Smooth muscle cell (in vitro differentiated cells): Measurements from ENCODE around the gene TRIP13. TPM values are rescaled to one million over a fixed set of nuclear protein-coding genes. Genes with fewer than 3 reads are reported as not detected.

Source experiments
- DNase-seq: peaks from one replicate; lab custom pipeline; 2025; ENCODE audit not compliant: unreplicated experiment; lab: John Stamatoyannopoulos, UW
- H2AFZ ChIP-seq: fragments of 200-600 bp; sonication (generic); 2 replicates; pipeline ENCODE4 v1.6.0; 2016; ENCODE audit warnings: antibody characterized with exemption, low read depth, mild to moderate bottlenecking
- H3F3A ChIP-seq: fragments of 200-600 bp; sonication (generic); 2 replicates; pipeline ENCODE4 v1.6.0; 2017; ENCODE audit warnings: antibody characterized with exemption, low read depth
- H3K27ac ChIP-seq: fragments of 200-600 bp; sonication (generic); 2 replicates; pipeline ENCODE4 v1.5.1; 2016; ENCODE audit warnings: low read depth, mild to moderate bottlenecking
- H3K27me3 ChIP-seq: fragments of 200-600 bp; sonication (generic); 2 replicates; pipeline ENCODE4 v1.6.1; 2016; ENCODE audit warnings: low read depth, mild to moderate bottlenecking
- H3K36me3 ChIP-seq: fragments of 200-600 bp; sonication (generic); 2 replicates; pipeline ENCODE4 v1.5.1; 2016; ENCODE audit warnings: low read depth
- H3K4me1 ChIP-seq: fragments of 200-600 bp; sonication (generic); 2 replicates; pipeline ENCODE4 v1.5.1; 2016; ENCODE audit warnings: low read depth
- H3K4me2 ChIP-seq: fragments of 200-600 bp; sonication (generic); 2 replicates; pipeline ENCODE4 v1.6.0; 2016; ENCODE audit warnings: mild to moderate bottlenecking
- H3K4me3 ChIP-seq: fragments of 200-600 bp; sonication (generic); 2 replicates; pipeline ENCODE4 v1.5.1; 2016; ENCODE audit warnings: mild to moderate bottlenecking
- H3K79me2 ChIP-seq: fragments of 200-600 bp; sonication (generic); 2 replicates; pipeline ENCODE4 v1.6.0; 2016; ENCODE audit warnings: low read depth, mild to moderate bottlenecking
- H3K9ac ChIP-seq: fragments of 200-600 bp; sonication (generic); 2 replicates; pipeline ENCODE4 v1.6.0; 2016; ENCODE audit warnings: low read depth
- H3K9me3 ChIP-seq: fragments of 200-600 bp; sonication (generic); replicated peaks from 2 replicates; pipeline ENCODE4 v1.5.1; 2016; ENCODE audit warnings: low read depth
- H4K20me1 ChIP-seq: fragments of 200-600 bp; sonication (generic); 2 replicates; pipeline ENCODE4 v1.6.0; 2016; ENCODE audit warnings: low read depth
- CTCF ChIP-seq: fragments of 200-600 bp; sonication (generic); IDR thresholded peaks from 2 replicates; pipeline ENCODE4 v1.5.1; 2017; ENCODE audit warnings: borderline replicate concordance, mild to moderate bottlenecking, antibody characterized with exemption; ENCODE audit not compliant: insufficient read depth, poor library complexity, severe bottlenecking
- WGBS: methylation state at CpG from one replicate; pipeline ENCODE4 v1.1.7; 2016; ENCODE audit warnings: low lambda C conversion rate; 5-methylcytosine and 5-hydroxymethylcytosine counted together
- polyA plus RNA-seq: library from polyadenylated mRNA; unstranded; fragments of >200 nt; fragmentation: Nextera tagmentation; extraction: Ambion mirVana; gene quantifications from 2 replicates; pipeline ENCODE4 v1.2.1, GENCODE V29; 2016
- total RNA-seq: library from RNA; depleted of rRNA; stranded (reverse); fragments of >200 nt; gene quantifications from 2 replicates; pipeline ENCODE4 v1.2.3, GENCODE V29; 2014

TRIP13 gene
- total and polyA plus RNA-seq, 2 experiments from 2014 or later, result 8.4 to 12.0 TPM

DNA sequence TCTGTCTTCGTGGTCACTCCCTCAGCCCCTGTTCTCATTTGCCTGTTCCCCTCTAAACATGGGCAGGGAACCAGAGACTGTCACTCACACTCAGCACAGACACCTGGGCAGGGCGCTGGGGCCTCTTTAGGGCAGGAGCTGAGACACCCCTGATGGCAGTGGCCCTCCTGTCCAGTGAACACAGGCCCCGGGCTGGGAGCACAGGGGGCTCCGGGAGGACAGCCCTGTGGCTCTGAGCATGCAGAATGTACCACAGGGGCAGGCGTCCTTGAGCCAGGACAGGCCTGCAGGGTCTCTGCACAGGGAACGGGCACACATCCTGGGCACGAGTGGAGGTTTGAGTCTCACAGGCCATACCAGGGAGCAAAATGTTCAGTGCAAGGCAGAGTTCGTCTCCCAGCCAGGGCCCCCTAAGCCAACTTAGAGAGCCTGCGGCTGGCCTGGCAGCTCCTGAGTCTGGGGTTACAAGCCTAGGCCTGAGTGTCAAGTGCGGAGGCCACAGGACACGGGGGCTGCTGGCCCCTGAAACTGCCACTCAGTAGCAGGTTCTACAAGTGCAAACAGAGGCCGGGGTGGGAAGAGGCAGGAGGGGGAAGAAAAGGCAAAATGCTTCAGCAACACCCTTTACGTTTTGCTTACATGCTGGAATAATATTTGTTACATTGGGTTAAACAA, 60.0 kb downstream of the TRIP13 start:
- Histone ChIP-seq H3K9ac (no peak overlapping the region), H3K9me3 (no peaks in the 10 kb centered on the region), H3K27me3 (no peaks in the 10 kb centered on the region), H4K20me1 (no peaks in the 10 kb centered on the region), H3K4me3 (no peak overlapping the region), H3K36me3 (no peaks in the 10 kb centered on the region), H3K79me2 (no peaks in the 10 kb centered on the region), H3F3A (no peaks in the 10 kb centered on the region), H3K27ac (no peak overlapping the region), H3K4me1 (peaks cover 3% of the 10 kb centered on the region), H2AFZ (no peak overlapping the region), H3K4me2 (no peak overlapping the region)
- DNase-seq, result no peak
- WGBS, result 90% methylated on average over 13 of the region's 13 CpGs
- TF ChIP-seq CTCF, result no peak

- H3K27me3 ChIP-seq, result no peaks in the 10 kb centered on the region
- H3K4me1 ChIP-seq, result no peaks in the 10 kb centered on the region
- peak overlapping the region; percentile 38 for H3K27ac ChIP-seq
- no peak for DNase-seq
- TF ChIP-seq CTCF, result no peak
- no peak overlapping the region for H3K9ac ChIP-seq
- 74% methylated on average over 24 of the region's 24 CpGs for WGBS
- H3K4me2 ChIP-seq, result no peak overlapping the region
- H3F3A ChIP-seq, result no peaks in the 10 kb centered on the region
- no peaks in the 10 kb centered on the region for H3K79me2 ChIP-seq
- H3K4me3 ChIP-seq, result no peak overlapping the region
- peak overlapping the region; percentile 16 for H2AFZ ChIP-seq
- no peaks in the 10 kb centered on the region for H3K9me3 ChIP-seq
- H4K20me1 ChIP-seq, result no peaks in the 10 kb centered on the region
- H3K36me3 ChIP-seq, result no peaks in the 10 kb centered on the region
These were observed 61.1 kb downstream of the TRIP13 start for GRCh38 chr5:953535-954449.

DNA sequence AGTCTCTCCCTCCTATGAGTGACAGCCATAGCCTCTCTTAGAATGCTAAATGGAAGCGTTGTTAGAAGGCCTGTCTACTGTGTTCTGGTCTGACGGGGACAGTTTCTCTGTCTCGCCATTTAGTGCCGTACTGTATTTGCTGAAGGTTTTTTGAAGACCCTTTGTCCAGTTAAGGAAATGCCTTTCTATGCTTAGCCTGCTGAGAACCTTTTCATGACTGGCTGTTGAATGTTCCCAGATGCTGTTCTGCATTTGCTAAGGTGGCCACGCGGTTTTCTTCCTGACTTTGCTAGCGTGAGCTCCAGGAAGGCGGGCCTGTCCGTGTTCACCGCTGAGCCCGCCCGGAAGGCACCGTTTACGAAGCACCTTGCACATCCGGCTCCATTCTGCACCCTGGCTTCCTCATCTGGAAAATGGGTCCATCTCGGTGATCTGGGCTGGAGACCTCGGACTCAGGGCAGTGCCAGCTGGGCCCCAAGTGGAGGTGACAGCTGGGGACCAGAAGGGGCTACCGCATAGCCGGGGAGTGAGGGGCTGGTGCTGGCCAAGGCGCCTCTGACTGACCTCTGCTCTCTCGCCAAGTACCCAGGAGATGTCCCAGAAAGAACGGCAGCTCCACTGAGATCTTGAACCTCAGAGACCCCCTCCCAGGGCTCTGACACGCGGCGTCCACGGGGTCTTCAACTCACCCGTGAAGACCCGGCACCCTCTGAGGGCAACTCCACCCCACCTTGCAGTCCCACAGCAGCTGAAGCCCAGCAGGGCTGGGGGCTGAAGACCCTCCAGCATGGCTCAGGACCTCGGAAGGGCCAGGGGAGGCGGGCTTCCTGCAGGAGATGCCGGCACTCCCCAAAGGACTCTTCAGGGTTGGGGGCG, 63.4 kb downstream of the TRIP13 start:
- TF ChIP-seq CTCF, result no peak
- Histone ChIP-seq H3K9ac (peak overlapping the region; percentile 36), H3K4me2 (peak overlapping the region; percentile 72), H3K27me3 (no peaks in the 10 kb centered on the region), H3K4me3 (no peak overlapping the region), H4K20me1 (no peaks in the 10 kb centered on the region), H3K4me1 (no peaks in the 10 kb centered on the region), H3K36me3 (no peaks in the 10 kb centered on the region), H2AFZ (no peak overlapping the region), H3F3A (no peaks in the 10 kb centered on the region), H3K9me3 (no peaks in the 10 kb centered on the region), H3K27ac (peak overlapping the region; percentile 92), H3K79me2 (no peaks in the 10 kb centered on the region)
- WGBS, result 88% methylated on average over 32 of the region's 32 CpGs
- no peak for DNase-seq
